Measurements from ENCODE around the gene TNFRSF18. TPM values are rescaled to one million over a fixed set of nuclear protein-coding genes. Genes with fewer than 3 reads are reported as not detected.

TNFRSF18 gene
- polyA plus RNA-seq, 1 donor (not counting 4 experiments of a cell fraction or from before 2014, with no cell fraction given): 0.21 TPM

- no peak overlapping the region for H3K4me3 ChIP-seq (ENCODE audit: control insufficient read depth in 2 of 3, extremely low read depth in 1 of 3, insufficient read depth in 2 of 3, low read depth in 1 of 3, low read length in 3 of 3)
- H2AFZ ChIP-seq (ENCODE audit: control insufficient read depth, low read length): no peak overlapping the region
- DNase-seq (ENCODE audit: low read depth, low spot score) (no peak), FAIRE-seq (no peak)
- H3K27ac ChIP-seq (ENCODE audit: control insufficient read depth, insufficient read depth, low read length): no peak overlapping the region
- peaks cover 14% of the 10 kb centered on the region for H3K27me3 ChIP-seq (ENCODE audit: control insufficient read depth, extremely low read depth, insufficient read depth, low read length)
- no peaks in the 10 kb centered on the region for H3K9me3 ChIP-seq (ENCODE audit: control insufficient read depth, low read depth, low read length)
- H3K36me3 ChIP-seq (ENCODE audit: control insufficient read depth in 2 of 2, extremely low read depth in 1 of 2, insufficient read depth in 2 of 2, low read length in 2 of 2): no peaks in the 10 kb centered on the region
- H3K4me1 ChIP-seq (ENCODE audit: control insufficient read depth, extremely low read depth, insufficient read depth, low read length): peaks cover 6% of the 10 kb centered on the region
- no peak overlapping the region for H3K9ac ChIP-seq (ENCODE audit: control insufficient read depth, extremely low read depth, insufficient read depth, low read length)
- H3K79me2 ChIP-seq (ENCODE audit: control insufficient read depth, insufficient read depth, low read length): no peaks in the 10 kb centered on the region
- dilution Hi-C loops (cut with MboI; ENCODE audit: extremely low pct_ligation_motif_present, low sequenced_read_pairs): no loop called here
- peak overlapping the region; percentile 16 for H3K4me2 ChIP-seq (ENCODE audit: control insufficient read depth, extremely low read depth, insufficient read depth, low read depth, low read length)
- TF ChIP-seq EZH2 (IDR thresholded peaks at IDR 0.05; ENCODE audit: low read length): peak; percentile 47
- TF ChIP-seq CTCF (optimal IDR thresholded peaks at IDR 0.05 in 1 of 3, IDR thresholded peaks at IDR 0.05 in 1 of 3, conservative IDR thresholded peaks at IDR 0.05 in 1 of 3; ENCODE audit: extremely low read depth in 1 of 3, insufficient read depth in 2 of 3, low read length in 3 of 3): no peak
- H4K20me1 ChIP-seq (ENCODE audit: control insufficient read depth, extremely low read depth, insufficient read depth, low read length): no peaks in the 10 kb centered on the region
- H3K9me1 ChIP-seq (ENCODE audit: control insufficient read depth, extremely low read depth, insufficient read depth, low read length): no peaks in the 10 kb centered on the region
These were observed 39.6 kb upstream of the TNFRSF18 start for GRCh38 chr1:1245817-1246576.

DNA sequence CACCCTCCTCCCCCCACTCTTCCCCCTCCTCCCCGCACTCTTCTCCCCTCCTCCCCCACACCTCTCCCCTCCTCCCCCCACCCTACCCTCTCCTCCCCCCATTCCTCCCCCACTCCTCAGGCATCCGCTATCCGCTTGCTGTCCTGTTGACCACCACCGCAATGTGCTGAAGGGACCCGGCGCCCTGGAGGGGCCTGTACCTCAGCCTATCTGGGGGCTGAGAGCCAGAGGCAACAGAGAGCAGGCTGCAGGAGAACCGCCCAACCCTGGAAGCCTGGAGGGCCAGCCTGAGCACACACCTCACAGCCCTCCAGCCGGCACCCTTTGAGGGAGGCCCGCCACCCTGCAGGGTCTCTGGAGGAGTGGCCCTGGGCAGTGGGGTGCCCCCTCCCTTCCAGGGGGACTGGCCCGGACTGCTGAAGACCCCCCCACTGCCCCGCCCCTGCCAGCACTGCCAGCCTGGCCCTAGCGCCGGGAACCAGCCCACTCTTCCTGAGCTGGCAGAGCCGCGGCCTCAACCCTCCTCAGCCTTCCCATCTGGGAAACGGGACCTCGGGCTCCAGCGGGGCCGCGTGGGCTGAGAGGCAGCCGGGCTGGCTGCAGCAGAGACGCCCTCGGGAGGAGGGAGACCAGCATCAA, 38.9 kb upstream of the TNFRSF18 start:
- no peaks in the 10 kb centered on the region for H3K9me1 ChIP-seq (ENCODE audit: control insufficient read depth, extremely low read depth, insufficient read depth, low read length)
- peaks cover 14% of the 10 kb centered on the region for H3K27me3 ChIP-seq (ENCODE audit: control insufficient read depth, extremely low read depth, insufficient read depth, low read length)
- H4K20me1 ChIP-seq (ENCODE audit: control insufficient read depth, extremely low read depth, insufficient read depth, low read length): no peaks in the 10 kb centered on the region
- H3K36me3 ChIP-seq (ENCODE audit: control insufficient read depth in 2 of 2, extremely low read depth in 1 of 2, insufficient read depth in 2 of 2, low read length in 2 of 2): no peaks in the 10 kb centered on the region
- DNase-seq (ENCODE audit: low read depth, low spot score) (no peak), FAIRE-seq (no peak)
- no peak overlapping the region for H3K9ac ChIP-seq (ENCODE audit: control insufficient read depth, extremely low read depth, insufficient read depth, low read length)
- dilution Hi-C loops (cut with MboI; ENCODE audit: extremely low pct_ligation_motif_present, low sequenced_read_pairs): no loop called here
- no peak overlapping the region for H3K4me2 ChIP-seq (ENCODE audit: control insufficient read depth, extremely low read depth, insufficient read depth, low read depth, low read length)
- no peak overlapping the region for H3K27ac ChIP-seq (ENCODE audit: control insufficient read depth, insufficient read depth, low read length)
- H3K79me2 ChIP-seq (ENCODE audit: control insufficient read depth, insufficient read depth, low read length): no peaks in the 10 kb centered on the region
- no peak for TF ChIP-seq EZH2 (IDR thresholded peaks at IDR 0.05; ENCODE audit: low read length)
- H3K4me1 ChIP-seq (ENCODE audit: control insufficient read depth, extremely low read depth, insufficient read depth, low read length): peaks cover under 1% of the 10 kb centered on the region
- no peak overlapping the region for H3K4me3 ChIP-seq (ENCODE audit: control insufficient read depth in 2 of 3, extremely low read depth in 1 of 3, insufficient read depth in 2 of 3, low read depth in 1 of 3, low read length in 3 of 3)
- no peaks in the 10 kb centered on the region for H3K9me3 ChIP-seq (ENCODE audit: control insufficient read depth, low read depth, low read length)
- H2AFZ ChIP-seq (ENCODE audit: control insufficient read depth, low read length): no peak overlapping the region

All from keratinocyte (primary cell).